Endothelial cell of umbilical vein (primary cell): Measurements from ENCODE around the gene SMURF1. TPM values are rescaled to one million over a fixed set of nuclear protein-coding genes. Genes with fewer than 3 reads are reported as not detected.

Experiments
- BruUV-seq: library from RNA; stranded (reverse); fragments of 400-500 nt; replicated peaks from 2 replicates; lab custom pipeline; 2021; lab: Mats Ljungman, UMichigan
- CTCF ChIA-PET: fragments of 300-600, 350-600 bp; sonication (Branson Sonifier 250); formaldehyde crosslinking; loops from one replicate; lab custom pipeline; 2021; ENCODE audit warnings: antibody characterized with exemption, inconsistent platforms; lab: Charles Lee
- POLR2A ChIA-PET: fragments of 300-600, 350-600 bp; sonication (Branson Sonifier 250); formaldehyde crosslinking; loops from one replicate; lab custom pipeline; 2021; ENCODE audit warnings: antibody characterized with exemption, inconsistent platforms; lab: Charles Lee
- DNase-seq: peaks from one replicate; pipeline ENCODE4 v3.0.0-alpha.2; 2011; ENCODE audit warnings: low read depth, low spot score
- FAIRE-seq: peaks from 2 replicates; lab custom pipeline; 2011; peaks lifted over from hg19 to GRCh38; lab: Jason Lieb, UNC
- H2AFZ ChIP-seq: 2 replicates; pipeline ENCODE4 v1.6.0; 2012; ENCODE audit warnings: low read depth, low read length, control low read depth, inconsistent platforms
- H3K27ac ChIP-seq: 2 replicates; pipeline ENCODE4 v1.5.1; 2011; ENCODE audit warnings: low read depth, mild to moderate bottlenecking, control low read depth, low read length, moderate library complexity; ENCODE audit not compliant: insufficient read depth
- H3K27me3 ChIP-seq, 2 experiments: 2 replicates each; pipeline versions ENCODE4 v1.6.0 to v1.6.1; 2011; ENCODE audit warnings: low read length in 2 of 2, mixed read lengths in 1 of 2; ENCODE audit not compliant: control insufficient read depth in 2 of 2, insufficient read depth in 2 of 2
- H3K36me3 ChIP-seq, 2 experiments: 2 replicates in 1 of 2; 3 replicates in 1 of 2; pipeline ENCODE4 v1.5.1; 2011; ENCODE audit warnings: low read length in 2 of 2, mild to moderate bottlenecking in 1 of 2, moderate library complexity in 1 of 2; ENCODE audit not compliant: control insufficient read depth in 2 of 2, insufficient read depth in 2 of 2; ENCODE audit errors: extremely low read depth in 1 of 2
- H3K4me1 ChIP-seq: 3 replicates; pipeline ENCODE4 v1.5.1; 2011; ENCODE audit warnings: mild to moderate bottlenecking, low read length; ENCODE audit not compliant: control insufficient read depth, insufficient read depth; ENCODE audit errors: extremely low read depth
- H3K4me2 ChIP-seq: 2 replicates; pipeline ENCODE4 v1.6.1; 2011; ENCODE audit warnings: low read length, control low read depth, mixed read lengths; ENCODE audit not compliant: insufficient read depth
- H3K4me3 ChIP-seq, 3 experiments: fragments of 200-600 bp in 1 of 3; sonication (generic), shearing (Covaris generic) in 1 of 3; replicated peaks in 1 of 3; 2 replicates each; pipeline ENCODE4 v1.5.1; 2011 to 2016; ENCODE audit warnings: control low read depth in 3 of 3, low read length in 3 of 3, mild to moderate bottlenecking in 2 of 3, inconsistent platforms in 1 of 3, low read depth in 1 of 3, moderate library complexity in 1 of 3; ENCODE audit not compliant: insufficient read depth in 1 of 3
- H3K79me2 ChIP-seq: 2 replicates; pipeline ENCODE4 v1.6.0; 2012; ENCODE audit warnings: low read length, inconsistent platforms; ENCODE audit not compliant: control insufficient read depth, insufficient read depth
- H3K9ac ChIP-seq: replicated peaks from 2 replicates; pipeline ENCODE3; 2011; ENCODE audit warnings: low read length, control low read depth; ENCODE audit not compliant: insufficient read depth; ENCODE audit errors: extremely low read depth
- H3K9me1 ChIP-seq: replicated peaks from 3 replicates; pipeline ENCODE4 v1.6.0; 2011; ENCODE audit warnings: mild to moderate bottlenecking, low read length; ENCODE audit not compliant: control insufficient read depth, insufficient read depth; ENCODE audit errors: extremely low read depth
- H3K9me3 ChIP-seq: replicated peaks from 2 replicates; pipeline ENCODE4 v1.5.1; 2012; ENCODE audit warnings: low read length, inconsistent platforms; ENCODE audit not compliant: control insufficient read depth, insufficient read depth
- H4K20me1 ChIP-seq: replicated peaks from 2 replicates; pipeline ENCODE3; 2011; ENCODE audit warnings: mild to moderate bottlenecking, low read length; ENCODE audit not compliant: control insufficient read depth, insufficient read depth; ENCODE audit errors: extremely low read depth
- GATA2 ChIP-seq: IDR thresholded peaks from 2 replicates; pipeline ENCODE4 v1.7.0; 2011; ENCODE audit warnings: low read depth, mild to moderate bottlenecking, moderate library complexity, mixed read lengths, low read length; ENCODE audit not compliant: insufficient read length, insufficient read depth
- JUN ChIP-seq: IDR thresholded peaks from 2 replicates; pipeline ENCODE4 v1.6.1; 2011; ENCODE audit warnings: borderline replicate concordance, low read depth; ENCODE audit not compliant: insufficient read length, insufficient read depth
- MYC ChIP-seq: IDR thresholded peaks from one replicate; pipeline ENCODE4 v1.6.1; 2011; ENCODE audit warnings: mild to moderate bottlenecking, low read depth, low read length
- POLR2A ChIP-seq: IDR thresholded peaks from 2 replicates; pipeline ENCODE4 v1.6.1; 2012; ENCODE audit warnings: low read depth, mild to moderate bottlenecking, control low read depth, low read length
- dilution Hi-C: fragments of 300-500 bp; cut with MboI; formaldehyde crosslinking; loops from one replicate; pipeline ENCODE4 v1.15.0; 2019; ENCODE audit warnings: low sequenced_read_pairs; ENCODE audit not compliant: extremely low pct_ligation_motif_present
- intact Hi-C: fragments of 100-400 bp; cut with micrococcal nuclease; formaldehyde crosslinking; loops from one replicate; pipeline ENCODE4 v1.10.0; 2022
- polyA plus RNA-seq, 4 experiments: library from polyadenylated mRNA; depleted of rRNA in 3 of 4; stranded (reverse) in 3 of 4; unstranded in 1 of 4; fragments of >200 nt; gene quantifications; 2 replicates each; pipeline versions ENCODE4 v1.2.1 to v1.2.3, GENCODE V29; 2011 to 2012; ENCODE audit warnings: missing spikeins in 1 of 4
- total RNA-seq: library from RNA; stranded (reverse); gene quantifications from 2 replicates; pipeline ENCODE4 v1.2.3, GENCODE V29; 2021
- TF ChIP-seq, protein P1 (sequence below), 2 donors: IDR thresholded peaks; 1 replicate in 1 of 2; 2 replicates in 1 of 2; pipeline ENCODE4 v1.5.1; 2011; ENCODE audit warnings: low read length in 2 of 2, mild to moderate bottlenecking in 2 of 2, moderate library complexity in 2 of 2, control low read depth in 1 of 2, inconsistent platforms in 1 of 2, low read depth in 1 of 2; ENCODE audit not compliant: insufficient read depth in 1 of 2; ENCODE audit errors: extremely low read depth in 1 of 2
- TF ChIP-seq, protein P2 (sequence below): IDR thresholded peaks from 2 replicates; pipeline ENCODE4 v1.6.1; 2011; ENCODE audit not compliant: insufficient read depth, insufficient read length

Gene SMURF1
- total and polyA plus RNA-seq, 2 donors (not counting 3 experiments of a cell fraction or from before 2014, with no cell fraction given): 11.5 to 22.8 TPM

DNA sequence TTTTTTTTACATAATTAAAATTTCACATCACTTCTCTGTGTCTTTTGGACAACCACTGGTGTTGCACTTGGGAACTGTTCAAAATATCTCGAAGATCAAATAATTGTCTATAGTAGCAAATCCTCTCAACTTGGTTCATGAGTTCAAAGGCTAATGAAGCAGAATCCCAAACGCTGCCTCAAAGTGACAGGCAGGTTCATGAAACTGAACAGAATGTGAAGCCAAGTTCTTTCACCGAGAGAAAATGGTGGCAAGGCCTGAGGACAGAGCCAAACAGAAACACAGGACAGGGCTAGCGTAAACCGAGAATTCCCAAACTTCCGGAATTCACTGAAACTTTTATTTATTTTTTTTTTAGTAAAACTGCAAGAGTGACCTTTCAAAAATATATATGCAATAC, 21.1 kb downstream of the SMURF1 start:
- ChIA-PET POLR2A (no interaction called here), CTCF (no interaction called here)
- no peak overlapping the region for H3K4me3 ChIP-seq
- H3K9ac ChIP-seq: no peak overlapping the region
- no peaks in the 10 kb centered on the region for H3K27me3 ChIP-seq
- FAIRE-seq (no peak), DNase-seq (no peak)
- no peaks in the 10 kb centered on the region for H3K9me1 ChIP-seq
- H3K36me3 ChIP-seq: peaks cover 0 to 2% of the 10 kb centered on the region in 2 experiments
- no peak overlapping the region for H3K4me2 ChIP-seq
- TF ChIP-seq, protein P1, sequence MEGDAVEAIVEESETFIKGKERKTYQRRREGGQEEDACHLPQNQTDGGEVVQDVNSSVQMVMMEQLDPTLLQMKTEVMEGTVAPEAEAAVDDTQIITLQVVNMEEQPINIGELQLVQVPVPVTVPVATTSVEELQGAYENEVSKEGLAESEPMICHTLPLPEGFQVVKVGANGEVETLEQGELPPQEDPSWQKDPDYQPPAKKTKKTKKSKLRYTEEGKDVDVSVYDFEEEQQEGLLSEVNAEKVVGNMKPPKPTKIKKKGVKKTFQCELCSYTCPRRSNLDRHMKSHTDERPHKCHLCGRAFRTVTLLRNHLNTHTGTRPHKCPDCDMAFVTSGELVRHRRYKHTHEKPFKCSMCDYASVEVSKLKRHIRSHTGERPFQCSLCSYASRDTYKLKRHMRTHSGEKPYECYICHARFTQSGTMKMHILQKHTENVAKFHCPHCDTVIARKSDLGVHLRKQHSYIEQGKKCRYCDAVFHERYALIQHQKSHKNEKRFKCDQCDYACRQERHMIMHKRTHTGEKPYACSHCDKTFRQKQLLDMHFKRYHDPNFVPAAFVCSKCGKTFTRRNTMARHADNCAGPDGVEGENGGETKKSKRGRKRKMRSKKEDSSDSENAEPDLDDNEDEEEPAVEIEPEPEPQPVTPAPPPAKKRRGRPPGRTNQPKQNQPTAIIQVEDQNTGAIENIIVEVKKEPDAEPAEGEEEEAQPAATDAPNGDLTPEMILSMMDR (IDR thresholded peaks at IDR 0.05; ENCODE audit: extremely low read depth in 1 of 2, insufficient read depth in 1 of 2, low read depth in 1 of 2, low read length in 2 of 2): no peak
- TF ChIP-seq, protein P2, sequence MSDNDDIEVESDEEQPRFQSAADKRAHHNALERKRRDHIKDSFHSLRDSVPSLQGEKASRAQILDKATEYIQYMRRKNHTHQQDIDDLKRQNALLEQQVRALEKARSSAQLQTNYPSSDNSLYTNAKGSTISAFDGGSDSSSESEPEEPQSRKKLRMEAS: no peak
- TF ChIP-seq JUN (no peak), MYC (no peak), POLR2A (no peak), GATA2 (no peak)
- no peak overlapping the region for H2AFZ ChIP-seq
- H4K20me1 ChIP-seq: no peaks in the 10 kb centered on the region
- BruUV-seq: no TSS peak
- H3K79me2 ChIP-seq: peaks cover 83% of the 10 kb centered on the region
- no peaks in the 10 kb centered on the region for H3K9me3 ChIP-seq
- intact Hi-C loops (no loop called here), dilution Hi-C loops (no loop called here)
- no peak overlapping the region for H3K27ac ChIP-seq
- peaks cover 10% of the 10 kb centered on the region for H3K4me1 ChIP-seq
